ENCODE measurements around the gene SMDT1. TPM values are rescaled to one million over a fixed set of nuclear protein-coding genes. Genes with fewer than 3 reads are reported as not detected.
A peak's percentile ranks its signal among the peaks of the same experiment; 100 is the strongest.

Gene SMDT1
- total RNA-seq, 1 donor from 2014 or later = 113 TPM

- H3K9me3 ChIP-seq = no peaks in the 10 kb centered on the region
- H3K4me3 ChIP-seq = no peak overlapping the region
- intact Hi-C loops (cut with DNase I) = no loop called here
- no peak for DNase-seq
- TF ChIP-seq CTCF (IDR thresholded peaks at IDR 0.05) = no peak
- no peak overlapping the region for H3K27ac ChIP-seq
- ATAC-seq = no peak
- H3K27me3 ChIP-seq = no peaks in the 10 kb centered on the region
- H3K36me3 ChIP-seq = peaks cover 6% of the 10 kb centered on the region
- H3K4me1 ChIP-seq = peaks cover 39% of the 10 kb centered on the region
Observed at GRCh38 chr22:42077486-42078125, 1.9 kb upstream of the SMDT1 start.

- no peak for DNase-seq
- peak overlapping the region; percentile 82 for H3K4me3 ChIP-seq
- peak; percentile 2 for ATAC-seq
- no peak for TF ChIP-seq CTCF (IDR thresholded peaks at IDR 0.05)
- no peaks in the 10 kb centered on the region for H3K27me3 ChIP-seq
- H3K9me3 ChIP-seq = no peaks in the 10 kb centered on the region
- intact Hi-C loops (cut with DNase I) = no loop called here
- H3K4me1 ChIP-seq = peaks cover 37% of the 10 kb centered on the region
- peak overlapping the region; percentile 99 for H3K27ac ChIP-seq
- peaks cover 17% of the 10 kb centered on the region for H3K36me3 ChIP-seq
Observed at GRCh38 chr22:42078469-42079318, 806 bp upstream of the SMDT1 start.

- TF ChIP-seq CTCF (IDR thresholded peaks at IDR 0.05) = no peak
- intact Hi-C loops (cut with DNase I) = no loop called here
- peak; percentile 62 for DNase-seq
- no peaks in the 10 kb centered on the region for H3K9me3 ChIP-seq
- H3K27me3 ChIP-seq = no peaks in the 10 kb centered on the region
- peak overlapping the region; percentile 99 for H3K27ac ChIP-seq
- H3K36me3 ChIP-seq = peaks cover 31% of the 10 kb centered on the region
- peaks cover 28% of the 10 kb centered on the region for H3K4me1 ChIP-seq
- peak overlapping the region; percentile 82 for H3K4me3 ChIP-seq
- no peak for ATAC-seq
Observed at GRCh38 chr22:42080287-42080686, 787 bp downstream of the SMDT1 start.

GRCh38 chr22:42083119-42083518 lies 3.6 kb downstream of the SMDT1 start:
- Histone ChIP-seq H3K9me3 (no peaks in the 10 kb centered on the region), H3K36me3 (peaks cover 54% of the 10 kb centered on the region), H3K27ac (no peak overlapping the region), H3K4me1 (peaks cover 24% of the 10 kb centered on the region), H3K4me3 (no peak overlapping the region), H3K27me3 (no peaks in the 10 kb centered on the region)
- intact Hi-C loops (cut with DNase I) = no loop called here
- no peak for DNase-seq
- no peak for ATAC-seq
- no peak for TF ChIP-seq CTCF (IDR thresholded peaks at IDR 0.05)

- no peaks in the 10 kb centered on the region for H3K27me3 ChIP-seq
- H3K36me3 ChIP-seq = peaks cover 54% of the 10 kb centered on the region
- DNase-seq = no peak
- intact Hi-C loops (cut with DNase I) = no loop called here
- no peak overlapping the region for H3K4me3 ChIP-seq
- ATAC-seq = no peak
- H3K27ac ChIP-seq = no peak overlapping the region
- no peaks in the 10 kb centered on the region for H3K9me3 ChIP-seq
- TF ChIP-seq CTCF (IDR thresholded peaks at IDR 0.05) = no peak
- peaks cover 19% of the 10 kb centered on the region for H3K4me1 ChIP-seq
Observed at GRCh38 chr22:42084874-42085273, 5.4 kb downstream of the SMDT1 start.
